ENCODE measurements around the gene SH3BGR.
"Not testable (repeated sequence)": the region's sequence is repeated elsewhere in the genome, so short reads cannot be mapped to it uniquely, and the experiment has no call there.

SH3BGR gene
- 0 reads per million in 2 donors for total RNA-seq

DNA sequence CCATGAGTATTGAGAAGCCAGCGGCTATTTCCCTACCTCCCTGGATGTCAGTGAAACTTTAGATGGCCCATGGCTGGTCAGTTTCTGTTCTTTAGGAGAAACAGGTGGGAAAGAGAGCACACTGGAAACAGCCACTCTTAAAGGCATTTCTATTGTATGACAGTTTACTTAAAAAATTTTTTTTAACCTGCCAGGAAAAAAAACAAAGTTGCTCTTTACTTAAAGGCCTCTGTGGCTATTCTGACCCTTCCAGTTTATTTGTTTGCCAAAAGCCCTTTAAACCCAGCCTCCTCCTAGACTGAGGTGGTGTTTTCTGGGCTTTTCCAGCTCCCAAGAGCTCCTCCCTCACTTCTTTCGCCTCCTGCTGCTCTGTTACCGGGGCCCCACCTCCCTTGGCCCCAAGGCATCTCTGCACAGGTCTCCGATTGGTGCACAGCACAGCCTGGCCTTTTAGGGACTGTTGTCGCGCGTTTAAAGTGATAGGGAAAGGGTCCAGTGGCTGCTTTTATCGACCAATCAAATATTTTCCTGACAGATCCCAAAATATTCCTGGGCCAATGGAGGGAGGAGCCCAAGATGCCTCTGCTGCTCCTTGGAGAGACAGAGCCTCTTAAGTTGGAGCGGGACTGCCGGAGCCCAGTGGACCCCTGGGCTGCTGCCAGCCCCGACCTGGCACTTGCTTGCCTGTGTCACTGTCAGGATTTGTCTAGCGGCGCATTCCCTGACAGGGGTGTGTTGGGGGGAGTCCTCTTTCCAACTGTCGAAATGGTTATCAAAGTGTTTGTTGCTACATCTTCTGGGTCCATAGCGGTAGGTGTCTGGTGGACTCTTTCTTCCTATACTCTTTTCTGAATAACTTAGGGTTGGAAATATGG is at the start of gene SH3BGR:
SH3BGR (plus strand) TSS at position 639 of the 875 bp plus-strand sequence; CDS start at position 766, 127 bp downstream.
- DNase-seq = no peak

DNA sequence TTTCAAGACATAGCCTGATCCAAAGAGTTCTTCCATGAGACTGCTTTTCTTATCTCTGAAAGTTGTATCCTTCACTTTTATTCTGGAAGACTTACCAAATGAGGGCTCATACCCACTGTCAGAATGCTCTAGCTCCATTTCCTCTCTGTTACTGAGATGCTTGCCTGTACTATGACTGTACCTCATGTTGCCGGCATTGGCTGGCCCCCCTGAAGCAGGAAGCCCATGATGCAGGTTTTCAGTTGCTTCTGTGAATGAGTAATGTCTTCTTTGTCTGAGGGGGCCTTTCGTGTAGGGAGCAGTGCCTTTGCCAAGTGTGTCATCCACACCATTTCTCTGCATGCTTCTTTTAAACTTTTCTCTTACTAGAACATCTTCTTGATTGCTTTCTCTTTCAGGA is 45.7 kb upstream of the SH3BGR start:
- no peak for DNase-seq

DNA sequence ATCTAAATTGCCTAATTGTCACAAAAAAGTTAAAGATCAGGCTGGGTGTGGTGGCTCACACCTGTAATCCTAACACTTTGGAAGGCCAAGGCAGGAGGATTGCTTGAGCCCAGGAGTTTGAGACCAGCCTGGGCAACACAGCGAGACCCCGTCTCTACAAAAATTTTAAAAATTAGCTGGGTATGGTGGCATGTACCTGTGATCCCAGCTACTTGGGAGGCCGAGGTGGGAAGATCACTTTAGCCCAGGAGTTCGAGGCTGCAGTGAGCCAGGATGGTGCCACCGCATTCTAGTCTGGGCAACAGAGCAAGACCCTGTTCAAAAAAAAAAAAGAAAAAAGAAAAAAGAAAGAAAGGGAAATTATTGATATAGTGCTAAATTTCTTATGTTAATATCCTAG is 32.6 kb upstream of the SH3BGR start:
- DNase-seq = not testable (repeated sequence)

DNA sequence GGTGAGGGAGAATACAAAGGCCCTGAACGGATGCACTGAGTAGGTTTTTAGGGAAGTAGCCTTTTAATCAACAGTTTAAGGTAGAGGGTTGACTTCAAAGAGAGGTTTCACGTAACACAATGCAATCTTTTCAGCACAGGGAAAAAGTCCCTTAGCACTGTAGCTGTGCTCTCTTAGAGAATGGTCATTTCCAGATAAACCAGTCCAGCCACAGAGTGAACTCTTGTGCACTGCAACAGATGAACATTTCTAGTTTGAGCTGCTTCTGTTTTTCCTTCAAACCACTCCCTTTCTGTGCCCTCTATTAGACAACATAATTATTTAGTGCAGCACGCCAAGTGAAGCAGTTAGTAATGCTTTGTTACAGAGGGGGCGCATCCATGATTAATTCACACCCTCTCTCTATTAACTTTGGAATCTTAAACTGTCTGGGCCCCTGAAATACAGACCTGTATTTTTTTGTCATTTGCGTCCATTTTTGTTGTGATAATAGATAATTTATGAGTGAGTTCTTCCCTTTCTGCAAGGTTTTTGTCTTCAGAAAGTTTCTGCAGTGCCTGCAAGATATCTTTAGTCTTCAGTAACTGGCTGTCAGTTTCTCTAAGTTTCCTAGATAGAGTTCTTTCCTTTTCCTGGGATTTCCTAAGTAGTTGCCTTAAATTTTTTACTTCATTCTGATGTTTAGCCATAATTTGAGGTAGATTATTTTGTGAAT is 29.1 kb upstream of the SH3BGR start:
- no peak for DNase-seq

DNA sequence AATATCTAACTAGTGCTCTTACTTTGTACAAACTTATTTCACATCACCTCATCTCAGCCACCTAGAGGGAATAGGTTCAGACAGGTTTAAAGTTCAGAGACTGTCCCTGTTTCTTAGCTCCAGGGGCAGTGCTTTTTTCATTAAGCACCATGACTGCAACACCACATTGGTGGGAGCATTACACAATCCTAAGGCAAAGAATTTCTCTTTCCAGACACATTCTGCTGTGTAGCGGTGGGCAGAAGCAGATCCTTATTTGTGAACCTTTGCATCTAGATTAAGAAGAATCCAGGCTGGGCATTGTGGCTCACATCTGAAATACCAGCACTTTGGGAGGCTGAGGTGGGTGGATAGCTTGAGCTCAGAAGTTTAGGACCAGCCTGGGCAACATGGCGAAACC is 22.3 kb upstream of the SH3BGR start:
- no peak for DNase-seq

DNA sequence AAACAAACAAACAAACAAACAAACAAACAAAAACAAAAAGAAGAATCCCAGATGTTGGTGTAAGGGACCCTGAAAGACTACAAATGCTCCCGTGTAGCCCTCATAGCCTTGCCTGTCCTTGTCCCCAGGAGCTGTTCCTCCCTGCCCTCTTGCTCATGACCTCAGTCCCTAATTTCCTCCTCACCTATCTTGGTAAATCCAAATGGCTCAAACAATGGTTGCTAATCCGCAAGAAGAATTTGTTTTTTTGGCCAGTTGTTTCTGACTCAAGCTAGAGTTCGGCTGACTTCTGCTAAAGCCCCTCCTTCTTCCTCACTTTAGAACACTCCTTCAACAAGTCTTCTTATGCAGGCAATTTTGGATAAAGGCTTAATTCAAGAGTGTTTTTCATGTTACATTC is 21.8 kb upstream of the SH3BGR start:
- no peak for DNase-seq

DNA sequence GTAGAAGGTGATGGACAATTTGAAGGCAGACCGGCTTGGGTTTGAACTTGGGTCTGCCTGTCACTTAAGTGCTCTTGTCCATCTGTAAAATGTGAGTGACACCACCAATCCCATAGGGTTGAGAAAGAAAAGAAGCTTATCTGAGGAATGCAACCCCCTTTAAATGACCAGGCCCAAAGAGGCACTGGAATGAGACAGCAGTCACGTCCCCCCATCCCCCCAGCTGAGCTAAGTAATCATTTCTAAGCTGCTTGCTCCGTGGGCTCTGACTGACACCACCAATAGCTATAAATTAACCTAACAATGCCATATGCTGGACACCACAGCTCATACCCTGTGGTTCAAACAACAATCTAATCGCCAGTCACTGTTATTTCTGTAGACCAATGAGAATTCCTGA is 21.3 kb upstream of the SH3BGR start:
- no peak for DNase-seq

DNA sequence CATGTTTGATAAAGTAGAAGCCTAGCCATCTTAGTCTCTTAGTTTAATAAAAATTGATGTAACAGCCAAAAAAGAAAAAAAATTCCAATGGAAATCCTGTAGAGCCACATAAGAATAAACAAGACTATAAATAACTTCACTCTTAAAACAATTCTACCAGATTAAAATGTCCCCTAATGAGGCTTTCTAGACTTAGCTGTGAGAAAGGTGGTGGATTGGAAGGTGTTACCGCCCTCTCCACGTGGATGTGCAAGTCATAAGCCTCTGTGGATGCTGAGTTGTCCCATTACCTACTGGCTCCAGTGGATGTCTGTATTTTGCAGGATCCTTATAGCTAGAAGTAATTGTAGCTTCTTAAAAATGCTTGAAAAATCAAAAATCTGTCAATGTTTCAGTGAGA is 20.8 kb upstream of the SH3BGR start:
- no peak for DNase-seq

DNA sequence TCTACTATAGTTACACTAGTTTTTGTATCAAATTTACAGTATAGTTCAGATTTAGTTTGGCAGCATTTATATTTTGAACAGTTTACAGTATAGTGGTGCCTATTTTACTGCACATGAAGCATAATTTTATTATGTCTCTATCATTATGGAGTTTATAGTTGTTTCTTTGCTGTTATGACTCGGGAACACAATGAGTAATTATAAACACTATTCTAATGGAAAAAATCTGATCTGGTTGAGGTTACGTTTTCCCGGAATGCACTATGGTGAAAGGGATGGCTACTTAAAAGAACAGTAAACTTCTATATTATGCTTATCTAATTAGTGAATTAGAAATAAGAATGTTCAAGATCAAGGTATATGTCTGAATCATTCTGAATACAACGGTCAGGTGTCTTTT is 16.8 kb upstream of the SH3BGR start:
- DNase-seq = no peak

DNA sequence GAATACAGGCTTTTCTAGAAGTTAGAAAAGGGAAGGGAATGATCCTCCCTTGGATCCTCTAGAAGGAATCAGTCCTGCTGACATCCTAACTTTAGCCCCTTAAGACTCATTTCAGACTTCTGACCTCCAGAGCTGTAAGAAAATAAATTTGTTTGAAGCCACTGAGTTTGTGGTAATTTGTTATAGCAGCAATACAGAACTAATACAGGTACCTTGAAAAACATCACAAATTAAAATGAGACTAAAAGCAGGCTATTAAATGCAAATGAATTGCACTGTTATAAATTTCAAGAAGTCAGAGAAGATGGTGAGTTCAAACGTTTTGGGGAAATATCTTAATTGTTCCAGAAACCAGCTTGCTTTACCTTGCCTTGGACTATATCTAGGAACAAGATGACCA is 12.5 kb upstream of the SH3BGR start:
- DNase-seq = no peak

DNA sequence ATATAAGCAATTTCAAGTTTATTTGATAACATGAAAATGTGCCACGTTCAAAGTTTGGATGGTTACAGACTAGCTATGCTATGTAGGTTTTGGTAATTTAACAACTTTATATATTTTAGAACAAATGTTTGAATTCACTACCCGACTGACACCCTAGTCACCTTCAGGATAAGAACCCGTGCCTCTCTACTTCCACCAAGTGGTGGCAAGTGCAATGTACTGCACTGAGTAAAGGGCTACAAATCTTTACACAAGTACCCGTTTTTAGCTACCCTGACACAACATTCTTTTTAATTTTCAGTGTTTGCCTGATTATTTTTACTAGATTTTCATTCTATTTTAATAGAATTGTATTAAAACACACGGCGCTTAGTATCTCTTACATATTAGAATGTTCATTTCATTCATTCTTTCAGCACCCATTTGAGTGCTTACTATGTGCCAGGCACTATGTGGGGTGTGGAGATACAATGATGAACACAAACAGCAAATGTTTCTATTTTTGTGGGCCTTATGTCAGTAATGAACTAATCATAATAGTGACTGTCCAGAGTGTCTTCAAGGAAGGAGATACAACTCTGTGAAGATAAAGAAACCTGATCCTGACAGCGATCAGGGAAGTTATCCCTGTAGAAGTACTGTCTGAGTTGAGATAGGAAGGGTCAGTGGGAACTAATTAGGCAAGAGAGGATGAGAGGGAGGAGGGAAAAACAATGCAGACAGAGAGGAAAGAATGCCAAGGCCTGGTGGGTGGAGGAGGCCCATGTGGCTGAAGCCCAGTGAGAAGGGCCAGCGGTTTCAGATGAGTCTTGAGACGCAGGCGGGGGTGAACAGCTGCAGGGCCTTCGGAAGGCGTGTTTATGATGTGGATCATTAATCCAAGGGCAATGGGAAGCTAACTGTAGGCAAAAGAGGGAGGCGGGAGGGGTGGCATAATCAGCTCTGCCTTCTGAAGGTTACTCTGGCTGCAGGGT is 10.0 kb upstream of the SH3BGR start:
- peak; percentile 5 for DNase-seq

DNA sequence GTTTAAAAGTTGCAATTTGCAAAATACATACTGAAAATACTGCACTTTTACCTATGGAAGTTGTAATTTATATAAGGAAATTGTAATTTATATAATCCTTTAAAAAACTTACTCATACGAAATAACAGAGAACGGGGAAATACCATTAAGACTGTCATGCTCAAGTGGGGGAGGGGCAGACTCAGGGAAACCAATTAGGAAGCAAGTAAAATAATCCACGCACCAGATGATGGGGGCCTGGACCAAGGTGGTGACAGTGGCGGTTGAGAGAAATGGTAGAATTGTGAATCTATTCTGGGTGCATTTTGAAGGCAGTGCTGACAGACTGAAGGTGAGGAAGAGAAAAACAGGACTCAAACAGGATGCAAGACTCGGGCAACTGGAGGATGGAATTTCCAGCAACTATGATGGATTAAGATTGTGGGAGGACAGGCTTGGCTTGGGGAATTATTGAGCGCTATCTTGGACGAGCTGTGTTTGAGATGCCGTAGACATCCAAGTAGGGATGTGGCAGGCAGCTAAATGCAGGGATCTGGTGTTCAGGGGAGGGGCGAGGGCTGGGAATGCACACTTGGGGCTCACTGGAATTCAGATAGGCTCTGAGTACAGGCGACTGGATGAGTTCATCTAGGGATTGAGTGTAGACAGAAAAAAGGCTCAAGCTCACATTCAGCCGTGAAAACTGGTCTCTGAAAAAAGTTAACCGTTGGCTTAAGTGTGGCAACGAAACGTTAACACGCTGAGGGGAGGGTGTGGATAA is 7.2 kb upstream of the SH3BGR start:
- no peak for DNase-seq

DNA sequence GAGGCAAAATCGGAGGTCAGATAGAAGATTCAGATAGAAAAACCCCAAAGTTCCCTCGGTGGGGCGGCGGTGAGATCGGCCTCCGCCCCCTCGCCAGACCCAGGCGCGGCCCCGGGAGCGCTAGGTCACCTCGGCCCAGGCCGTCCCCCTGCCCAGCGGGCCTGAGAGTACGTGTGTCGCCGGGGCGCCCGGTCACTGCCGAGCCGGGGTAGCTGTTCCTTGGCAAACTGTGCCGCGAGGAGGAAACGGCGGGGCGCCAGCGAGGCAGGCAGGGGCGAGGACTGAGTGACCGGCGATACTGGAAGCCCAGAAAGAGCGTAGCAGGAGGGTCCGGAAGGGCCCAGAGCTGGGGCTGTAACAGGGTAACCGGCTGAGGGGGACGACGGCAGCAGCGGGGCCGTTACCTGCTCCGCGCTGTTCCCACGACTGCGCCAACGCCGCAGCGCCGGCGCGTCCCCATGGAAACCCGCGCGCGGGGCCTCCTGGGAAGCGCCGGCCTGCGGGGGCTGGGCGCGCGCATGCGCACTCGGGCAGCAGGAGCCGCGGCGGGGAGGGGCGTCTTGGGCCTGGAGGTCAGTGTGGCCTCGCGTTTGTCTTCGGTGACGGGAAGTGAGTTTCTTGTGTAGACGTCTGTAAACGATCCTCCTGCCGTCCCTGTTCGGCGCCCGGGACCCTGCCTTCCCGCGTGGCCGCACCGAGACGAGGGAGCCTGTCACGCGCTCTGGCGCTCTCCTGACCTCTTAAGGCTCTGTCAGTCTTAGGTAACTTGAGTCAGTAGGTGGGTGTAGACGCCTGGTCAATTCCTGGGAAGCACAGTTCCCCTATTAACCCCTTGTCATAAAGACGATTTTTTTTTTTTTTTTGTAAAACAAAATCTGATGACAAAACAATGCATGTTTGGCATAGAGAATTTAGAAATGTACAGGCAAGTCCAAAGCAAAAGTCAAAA is 6.2 kb upstream of the SH3BGR start, which contains the start of gene LCA5L:
LCA5L (minus strand) TSS at position 458 of the 949 bp plus-strand sequence. CDS start 17,285 bp downstream, outside the sequence.
- peak; percentile 86 for DNase-seq

DNA sequence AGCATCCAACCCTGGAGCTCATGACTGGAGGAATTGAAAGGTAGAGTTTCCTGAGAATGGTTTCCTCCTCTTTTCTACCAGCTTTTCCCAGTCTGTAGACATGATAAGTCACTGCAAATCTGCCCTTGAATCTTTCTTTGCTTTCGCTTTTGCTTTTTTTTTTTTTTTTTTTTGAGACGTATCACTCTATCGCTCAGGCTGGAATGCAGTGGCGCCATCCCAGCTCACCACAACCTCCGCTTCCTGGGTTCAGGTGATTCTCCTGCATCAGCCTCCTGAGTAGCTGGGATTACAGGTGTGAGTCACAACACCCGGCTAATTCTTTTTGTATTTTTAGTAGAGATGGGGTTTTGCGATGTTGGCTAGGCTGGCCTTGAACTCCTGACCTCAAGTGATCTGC is 4.5 kb upstream of the SH3BGR start:
- DNase-seq = no peak

DNA sequence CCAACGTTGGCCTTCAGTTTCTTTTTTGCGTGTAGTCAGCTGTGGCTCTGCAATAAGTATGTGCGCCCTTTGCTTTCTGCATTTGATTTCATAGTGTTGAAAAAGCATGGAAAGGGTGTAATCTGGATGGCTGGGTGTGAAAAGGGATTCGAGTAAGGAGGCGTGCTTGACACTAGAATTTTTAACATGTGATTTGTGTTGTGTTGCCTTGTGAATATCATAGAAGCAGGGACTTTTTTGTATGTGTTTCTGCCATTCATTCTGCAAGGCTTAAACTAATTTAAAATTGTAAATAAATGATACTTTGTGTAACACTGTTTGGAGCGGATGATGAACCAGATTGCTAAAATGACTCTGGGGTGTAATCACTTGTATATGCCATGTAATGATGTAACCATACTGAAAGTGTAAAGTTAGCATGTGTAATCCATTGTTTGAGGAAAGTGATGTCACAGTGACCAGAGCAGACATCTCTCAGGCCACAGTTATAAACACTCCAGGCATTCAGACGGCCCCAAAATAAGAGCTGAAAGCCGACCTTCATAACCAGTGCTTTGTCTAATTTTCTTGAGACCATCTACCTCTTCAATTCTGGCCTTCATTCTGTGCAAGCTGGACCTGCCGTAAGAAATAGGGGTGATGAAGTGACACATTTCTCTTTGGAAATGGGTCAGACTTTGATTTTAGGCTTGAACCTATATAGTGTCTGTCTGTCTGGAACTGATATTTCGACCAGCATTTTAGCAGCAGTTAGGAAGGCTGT is 618 bp downstream of the SH3BGR start:
- no peak for DNase-seq

DNA sequence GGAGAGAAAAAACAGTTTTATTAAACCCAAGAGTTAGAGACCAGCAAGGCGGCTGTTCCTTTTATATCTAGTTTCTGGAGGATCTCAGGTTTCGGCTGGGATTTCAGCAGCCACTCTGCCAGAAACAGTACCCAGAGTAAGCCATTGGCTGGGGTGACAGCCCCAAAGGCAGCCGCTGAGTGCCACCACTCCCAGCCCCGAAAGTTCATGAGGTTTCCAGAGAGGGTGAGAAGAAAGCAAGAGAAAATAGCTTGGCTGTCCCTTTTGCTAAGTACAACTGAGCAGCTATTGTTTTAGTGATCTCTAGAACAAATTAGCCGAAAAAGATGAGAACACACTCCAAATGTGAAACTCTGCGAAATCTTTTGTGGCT is 1.2 kb downstream of the SH3BGR start:
- no peak for DNase-seq

DNA sequence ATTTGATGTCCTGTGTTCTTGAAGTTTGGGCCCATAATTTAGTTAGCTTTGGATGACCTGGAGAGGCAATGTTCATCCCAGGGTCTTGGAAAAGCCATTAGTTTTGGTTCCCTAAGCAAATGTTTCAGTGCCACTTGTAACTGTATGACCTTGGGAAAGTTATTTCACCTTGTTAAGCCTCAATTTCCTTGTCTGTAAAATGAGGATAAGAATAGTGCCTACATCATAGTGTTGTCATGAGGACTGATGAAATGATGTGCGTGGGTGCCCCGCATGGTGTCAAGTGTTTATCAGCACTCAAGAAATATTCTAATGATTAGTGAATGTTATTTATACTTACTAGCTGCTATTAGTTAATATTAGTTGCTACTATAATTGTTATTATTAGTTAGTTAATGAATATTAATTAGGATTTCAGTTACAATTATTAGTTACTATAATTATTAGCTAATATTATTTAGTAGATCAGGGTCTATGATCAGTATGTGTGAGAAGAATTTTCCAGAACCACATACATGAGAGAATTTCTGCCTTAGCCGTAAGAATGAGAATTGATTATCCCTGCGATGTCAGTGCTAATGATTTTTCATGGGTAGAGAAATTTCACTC is 1.9 kb downstream of the SH3BGR start:
- no peak for DNase-seq

DNA sequence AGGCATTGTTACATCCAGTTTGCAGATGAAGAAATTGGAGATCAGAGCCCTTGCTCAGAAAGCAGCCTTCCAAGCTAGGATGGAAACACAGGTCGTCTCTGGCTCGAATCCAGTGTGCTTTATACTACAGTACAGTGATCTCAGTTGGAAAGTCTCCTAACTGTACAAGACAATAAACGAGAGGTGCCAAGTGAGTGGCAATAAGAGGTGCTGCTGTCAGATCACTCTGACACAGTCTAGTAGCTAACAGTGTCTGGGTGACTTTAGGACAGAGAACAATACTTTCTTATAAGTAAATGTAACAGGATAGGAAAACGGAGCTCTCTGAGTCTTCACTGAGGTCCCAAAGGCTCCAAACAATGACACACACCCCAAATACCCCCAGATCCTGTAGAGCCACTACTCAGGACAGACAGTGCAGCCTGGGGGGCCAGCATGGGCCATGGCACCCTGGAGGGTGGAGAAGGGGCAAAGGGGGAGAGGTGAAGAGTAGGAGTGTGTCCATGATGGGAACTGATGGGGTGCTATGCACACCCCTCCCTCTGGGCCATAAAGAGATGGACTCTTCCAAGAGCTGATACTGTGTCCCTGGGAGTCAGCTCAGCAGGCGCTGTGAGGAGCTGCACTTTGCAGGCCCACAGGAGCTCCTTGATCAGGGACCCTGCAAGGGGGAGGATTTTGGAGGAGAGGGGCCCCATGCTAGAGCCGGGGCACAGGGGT is 3.3 kb downstream of the SH3BGR start:
- DNase-seq = no peak

DNA sequence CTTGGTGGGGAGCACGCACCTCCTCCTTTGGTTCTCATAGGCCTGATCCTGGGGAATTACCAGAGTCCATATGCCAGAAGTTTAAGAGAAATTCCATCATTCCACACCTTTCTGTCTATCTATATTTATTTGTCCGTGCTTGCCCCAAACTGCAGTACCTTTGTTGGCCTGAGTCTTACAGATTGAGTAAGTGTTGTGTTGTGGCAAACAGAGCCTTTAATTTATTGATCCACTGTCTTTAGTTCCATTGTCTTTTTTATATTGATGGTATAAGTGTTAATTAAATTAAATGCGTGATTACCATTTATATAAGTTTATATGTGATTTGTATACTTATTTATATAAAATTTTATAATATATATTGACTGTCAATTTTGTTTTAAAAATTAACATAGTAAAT is 4.9 kb downstream of the SH3BGR start:
- no peak for DNase-seq

All from T-helper 9 cell (primary cell).